ENCODE data around the gene TMEM38A.
A peak's percentile ranks its signal among the peaks of the same experiment; 100 is the strongest.

Gene TMEM38A

GRCh38 chr19:16660763-16661479 is at the start of gene TMEM38A:
TSS of gene TMEM38A (plus strand) at chr19:16661139. CDS start at chr19:16661218, 79 bp downstream.
- no peak for DNase-seq

- DNase-seq, result no peak
Measured at GRCh38 chr19:16612636-16613035, 48.3 kb upstream of the TMEM38A start.

GRCh38 chr19:16613841-16614240 is 47.1 kb upstream of the TMEM38A start:
- no peak for DNase-seq

- no peak for DNase-seq
Measured at GRCh38 chr19:16614941-16615340, 46.0 kb upstream of the TMEM38A start.

- DNase-seq, result no peak
Measured at GRCh38 chr19:16615808-16616207, 45.1 kb upstream of the TMEM38A start.

- no peak for DNase-seq
Measured at GRCh38 chr19:16618248-16618647, 42.7 kb upstream of the TMEM38A start.

- DNase-seq, result no peak
Measured at GRCh38 chr19:16619457-16619856, 41.5 kb upstream of the TMEM38A start.

GRCh38 chr19:16620018-16620417 is 40.9 kb upstream of the TMEM38A start:
- no peak for DNase-seq

- no peak for DNase-seq
Measured at GRCh38 chr19:16620584-16620983, 40.4 kb upstream of the TMEM38A start.

GRCh38 chr19:16621165-16621800 is 39.7 kb upstream of the TMEM38A start:
- no peak for DNase-seq

- no peak for DNase-seq
Measured at GRCh38 chr19:16623066-16623465, 37.9 kb upstream of the TMEM38A start.

GRCh38 chr19:16623576-16623975 is 37.4 kb upstream of the TMEM38A start:
- no peak for DNase-seq

- no peak for DNase-seq
Measured at GRCh38 chr19:16624236-16624635, 36.7 kb upstream of the TMEM38A start.

- DNase-seq, result no peak
Measured at GRCh38 chr19:16625163-16625958, 35.6 kb upstream of the TMEM38A start.

GRCh38 chr19:16626796-16627192 is 34.1 kb upstream of the TMEM38A start:
- no peak for DNase-seq

GRCh38 chr19:16627193-16627927 is 33.6 kb upstream of the TMEM38A start:
- DNase-seq, result no peak

- no peak for DNase-seq
Measured at GRCh38 chr19:16627928-16628182, 33.1 kb upstream of the TMEM38A start.

GRCh38 chr19:16628183-16628983 is 32.6 kb upstream of the TMEM38A start, which contains the start of gene MED26:
TSS of gene MED26 (minus strand) at chr19:16628204. CDS start at chr19:16627943, 261 bp downstream.
- DNase-seq, result peak; percentile 93

GRCh38 chr19:16628984-16629691 is 31.8 kb upstream of the TMEM38A start:
- peak; percentile 44 for DNase-seq

- no peak for DNase-seq
Measured at GRCh38 chr19:16631465-16631864, 29.5 kb upstream of the TMEM38A start.

- DNase-seq, result no peak
Measured at GRCh38 chr19:16637535-16637934, 23.4 kb upstream of the TMEM38A start.

- no peak for DNase-seq
Measured at GRCh38 chr19:16638666-16639065, 22.3 kb upstream of the TMEM38A start.
